Measurements from ENCODE around the gene SLC35F3. TPM values are rescaled to one million over a fixed set of nuclear protein-coding genes. Genes with fewer than 3 reads are reported as not detected.

Gene SLC35F3
- polyA plus RNA-seq, 1 of the 3 experiments (the other 2 are of a cell fraction): 0.87 TPM

DNA sequence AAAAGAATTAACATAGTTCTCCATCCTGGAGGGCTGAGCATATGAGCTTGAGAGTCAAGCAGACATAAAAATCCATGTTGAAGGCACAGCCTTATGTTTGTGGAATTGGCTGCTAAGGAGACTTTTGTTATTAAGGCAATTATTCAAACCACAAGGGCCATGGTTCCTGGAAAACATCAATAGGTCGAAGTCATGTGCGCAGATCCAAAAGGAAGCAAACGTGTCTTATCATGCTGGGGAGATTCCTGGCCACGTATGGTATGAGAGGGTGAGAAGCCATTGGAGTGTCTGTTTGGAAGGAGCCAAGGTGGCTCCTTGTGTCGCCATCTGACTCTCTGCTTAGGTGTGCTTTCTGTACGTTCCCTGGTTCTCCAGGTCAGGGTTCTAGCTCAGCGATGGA is 406.9 kb downstream of the SLC35F3 start:
- H3F3A ChIP-seq (replicated peaks; ENCODE audit: insufficient read depth): peaks cover 7% of the 10 kb centered on the region
- no peak overlapping the region for H2AFZ ChIP-seq (ENCODE audit: low read depth)
- H3K4me1 ChIP-seq (ENCODE audit: control insufficient read depth in 1 of 2, insufficient read depth in 2 of 2, low read depth in 1 of 2, low read length in 1 of 2): peaks cover 0 to 24% of the 10 kb centered on the region in 2 experiments; a peak in 2 of 4 replicates
- H4K20me1 ChIP-seq (ENCODE audit: insufficient read depth): no peaks in the 10 kb centered on the region
- H3K27me3 ChIP-seq (ENCODE audit: insufficient read depth): no peaks in the 10 kb centered on the region
- H3K4me3 ChIP-seq (ENCODE audit: low read depth in 2 of 2, low read length in 1 of 2): no peak overlapping the region
- H3K9ac ChIP-seq: no peak overlapping the region
- H3K27ac ChIP-seq (ENCODE audit: low read depth in 2 of 2, low read length in 1 of 2): no peak overlapping the region
- H3K9me3 ChIP-seq: no peaks in the 10 kb centered on the region
- TF ChIP-seq FOXM1 (IDR thresholded peaks at IDR 0.05; ENCODE audit: low read depth) (no peak), SMC3 (IDR thresholded peaks at IDR 0.05; ENCODE audit: low read depth, low read length) (no peak), GATA2 (CRISPR knock-in tag; IDR thresholded peaks at IDR 0.05) (no peak), YY1 (IDR thresholded peaks at IDR 0.05; ENCODE audit: low read depth) (no peak), CHD2 (IDR thresholded peaks at IDR 0.05; ENCODE audit: low read length, partially characterized antibody) (no peak), TEAD4 (IDR thresholded peaks at IDR 0.05; ENCODE audit: borderline replicate concordance, insufficient read depth) (no peak), EZH2phosphoT487 (IDR thresholded peaks at IDR 0.05; ENCODE audit: borderline replicate concordance, low read depth) (no peak), RCOR1 (IDR thresholded peaks at IDR 0.05; ENCODE audit: low read length) (no peak), POLR2AphosphoS5 (IDR thresholded peaks at IDR 0.05; ENCODE audit: low read depth, low read length) (no peak), SIN3A (IDR thresholded peaks at IDR 0.05; ENCODE audit: borderline replicate concordance, low read depth, low read length) (no peak), RFX5 (IDR thresholded peaks at IDR 0.05; ENCODE audit: low read length) (no peak), MXI1 (IDR thresholded peaks at IDR 0.05; ENCODE audit: low read depth, low read length) (no peak)
- TF ChIP-seq, protein P1, sequence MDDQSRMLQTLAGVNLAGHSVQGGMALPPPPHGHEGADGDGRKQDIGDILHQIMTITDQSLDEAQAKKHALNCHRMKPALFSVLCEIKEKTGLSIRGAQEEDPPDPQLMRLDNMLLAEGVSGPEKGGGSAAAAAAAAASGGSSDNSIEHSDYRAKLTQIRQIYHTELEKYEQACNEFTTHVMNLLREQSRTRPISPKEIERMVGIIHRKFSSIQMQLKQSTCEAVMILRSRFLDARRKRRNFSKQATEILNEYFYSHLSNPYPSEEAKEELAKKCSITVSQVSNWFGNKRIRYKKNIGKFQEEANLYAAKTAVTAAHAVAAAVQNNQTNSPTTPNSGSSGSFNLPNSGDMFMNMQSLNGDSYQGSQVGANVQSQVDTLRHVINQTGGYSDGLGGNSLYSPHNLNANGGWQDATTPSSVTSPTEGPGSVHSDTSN (IDR thresholded peaks at IDR 0.05): no peak
- TF ChIP-seq, protein P2, sequence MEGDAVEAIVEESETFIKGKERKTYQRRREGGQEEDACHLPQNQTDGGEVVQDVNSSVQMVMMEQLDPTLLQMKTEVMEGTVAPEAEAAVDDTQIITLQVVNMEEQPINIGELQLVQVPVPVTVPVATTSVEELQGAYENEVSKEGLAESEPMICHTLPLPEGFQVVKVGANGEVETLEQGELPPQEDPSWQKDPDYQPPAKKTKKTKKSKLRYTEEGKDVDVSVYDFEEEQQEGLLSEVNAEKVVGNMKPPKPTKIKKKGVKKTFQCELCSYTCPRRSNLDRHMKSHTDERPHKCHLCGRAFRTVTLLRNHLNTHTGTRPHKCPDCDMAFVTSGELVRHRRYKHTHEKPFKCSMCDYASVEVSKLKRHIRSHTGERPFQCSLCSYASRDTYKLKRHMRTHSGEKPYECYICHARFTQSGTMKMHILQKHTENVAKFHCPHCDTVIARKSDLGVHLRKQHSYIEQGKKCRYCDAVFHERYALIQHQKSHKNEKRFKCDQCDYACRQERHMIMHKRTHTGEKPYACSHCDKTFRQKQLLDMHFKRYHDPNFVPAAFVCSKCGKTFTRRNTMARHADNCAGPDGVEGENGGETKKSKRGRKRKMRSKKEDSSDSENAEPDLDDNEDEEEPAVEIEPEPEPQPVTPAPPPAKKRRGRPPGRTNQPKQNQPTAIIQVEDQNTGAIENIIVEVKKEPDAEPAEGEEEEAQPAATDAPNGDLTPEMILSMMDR (IDR thresholded peaks at IDR 0.05): no peak
- TF ChIP-seq, protein P3, sequence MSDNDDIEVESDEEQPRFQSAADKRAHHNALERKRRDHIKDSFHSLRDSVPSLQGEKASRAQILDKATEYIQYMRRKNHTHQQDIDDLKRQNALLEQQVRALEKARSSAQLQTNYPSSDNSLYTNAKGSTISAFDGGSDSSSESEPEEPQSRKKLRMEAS (IDR thresholded peaks at IDR 0.05; ENCODE audit: low read depth): no peak
- TF ChIP-seq, protein P4, sequence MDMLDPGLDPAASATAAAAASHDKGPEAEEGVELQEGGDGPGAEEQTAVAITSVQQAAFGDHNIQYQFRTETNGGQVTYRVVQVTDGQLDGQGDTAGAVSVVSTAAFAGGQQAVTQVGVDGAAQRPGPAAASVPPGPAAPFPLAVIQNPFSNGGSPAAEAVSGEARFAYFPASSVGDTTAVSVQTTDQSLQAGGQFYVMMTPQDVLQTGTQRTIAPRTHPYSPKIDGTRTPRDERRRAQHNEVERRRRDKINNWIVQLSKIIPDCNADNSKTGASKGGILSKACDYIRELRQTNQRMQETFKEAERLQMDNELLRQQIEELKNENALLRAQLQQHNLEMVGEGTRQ (IDR thresholded peaks at IDR 0.05; ENCODE audit: borderline replicate concordance, low read depth, low read length): no peak
- no peak overlapping the region for H3K4me2 ChIP-seq
- H3K79me2 ChIP-seq (ENCODE audit: insufficient read depth): no peaks in the 10 kb centered on the region
- no peak for DNase-seq
- 94% methylated on average over 7 of the region's 7 CpGs for WGBS (ENCODE audit: low lambda C conversion rate)
- no peaks in the 10 kb centered on the region for H3K9me2 ChIP-seq
- H3K36me3 ChIP-seq (replicated peaks in 1 of 2; ENCODE audit: control insufficient read depth in 1 of 2, insufficient read depth in 2 of 2, low read length in 1 of 2): no peaks in the 10 kb centered on the region
- POLR2A ChIA-PET: no interaction called here
- CTCF ChIA-PET: interaction anchor here (0.7 to 10.9 kb wide), 9 partner anchors 8 to 196 kb away, joined by 3 to 190 read pairs (median 41); no protein-coding TSS in a partner anchor

Data from SK-N-SH (cell line).